ENCODE measurements around the gene DDTL.
"Not testable (repeated sequence)": the region's sequence is repeated elsewhere in the genome, so short reads cannot be mapped to it uniquely, and the experiment has no call there.

The DDTL gene

GRCh38 chr22:23966568-23966967 is at the start of gene DDTL:
DDTL (plus strand) TSS chr22:23966888; CDS start chr22:23966915, 27 bp downstream.
- DNase-seq: not testable (repeated sequence)

GRCh38 chr22:23920267-23920611 is 46.4 kb upstream of the DDTL start:
- not testable (repeated sequence) for DNase-seq

- DNase-seq: not testable (repeated sequence)
Observed at GRCh38 chr22:23921586-23922201, 45.0 kb upstream of the DDTL start.

GRCh38 chr22:23922921-23923320 is 43.8 kb upstream of the DDTL start:
- DNase-seq: no peak

- no peak for DNase-seq
Observed at GRCh38 chr22:23925020-23925606, 41.6 kb upstream of the DDTL start.

- DNase-seq: no peak
Observed at GRCh38 chr22:23926561-23926960, 40.1 kb upstream of the DDTL start.

GRCh38 chr22:23938328-23939016 is 28.2 kb upstream of the DDTL start:
- DNase-seq: no peak

- no peak for DNase-seq
Observed at GRCh38 chr22:23939017-23939357, 27.7 kb upstream of the DDTL start.

- not testable (repeated sequence) for DNase-seq
Observed at GRCh38 chr22:23940166-23940565, 26.5 kb upstream of the DDTL start.

- DNase-seq: not testable (repeated sequence)
Observed at GRCh38 chr22:23947391-23947790, 19.3 kb upstream of the DDTL start.

GRCh38 chr22:23949764-23950163 is 16.9 kb upstream of the DDTL start:
- not testable (repeated sequence) for DNase-seq

- DNase-seq: not testable (repeated sequence)
Observed at GRCh38 chr22:23951383-23951782, 15.3 kb upstream of the DDTL start.

GRCh38 chr22:23952794-23953405 is 13.8 kb upstream of the DDTL start:
- not testable (repeated sequence) for DNase-seq

- DNase-seq: not testable (repeated sequence)
Observed at GRCh38 chr22:23953485-23953884, 13.2 kb upstream of the DDTL start.

- DNase-seq: not testable (repeated sequence)
Observed at GRCh38 chr22:23954193-23954990, 12.3 kb upstream of the DDTL start.

GRCh38 chr22:23954991-23955305 is 11.7 kb upstream of the DDTL start:
- DNase-seq: not testable (repeated sequence)

- DNase-seq: not testable (repeated sequence)
Observed at GRCh38 chr22:23955886-23956285, 10.8 kb upstream of the DDTL start.

GRCh38 chr22:23956301-23956900 is 10.3 kb upstream of the DDTL start:
- peak; percentile 56 to 73 for DNase-seq

- not testable (repeated sequence) for DNase-seq
Observed at GRCh38 chr22:23961084-23961771, 5.5 kb upstream of the DDTL start, which contains the start of gene GSTT2B. GSTT2B (minus strand) TSS chr22:23961195; CDS start chr22:23961131, 64 bp downstream.

- DNase-seq: not testable (repeated sequence)
Observed at GRCh38 chr22:23966094-23966493, 594 bp upstream of the DDTL start.

- no peak for DNase-seq
Observed at GRCh38 chr22:23969071-23969470, 2.4 kb downstream of the DDTL start.

- no peak for DNase-seq
Observed at GRCh38 chr22:23970201-23970641, 3.5 kb downstream of the DDTL start.
